K562 (cell line): Measurements from ENCODE around the gene SF3A2. TPM values are rescaled to one million over a fixed set of nuclear protein-coding genes. Genes with fewer than 3 reads are reported as not detected.

Source experiments
- CBX8 ChIP-seq: fragments of 200-600 bp; sonication (generic); IDR thresholded peaks from 2 replicates; pipeline ENCODE4 v1.6.1; 2012; ENCODE audit warnings: borderline replicate concordance, mixed run types, low read depth, mild to moderate bottlenecking, moderate library complexity, mixed read lengths, low read length, control low read depth, inconsistent platforms; ENCODE audit not compliant: poor library complexity, severe bottlenecking; ENCODE audit errors: extremely low read depth
- CEBPZ ChIP-seq: fragments of 150-350 bp; IDR thresholded peaks from 2 replicates; pipeline ENCODE4 v1.6.1; 2014; ENCODE audit warnings: low read depth, mild to moderate bottlenecking, low read length, borderline replicate concordance
- CTBP1 ChIP-seq: fragments of 450-650 bp; IDR thresholded peaks from 2 replicates; pipeline ENCODE4 v1.6.1; 2016; ENCODE audit warnings: borderline replicate concordance
- CXXC5 ChIP-seq: fragments of 250-450 bp; sonication (Bioruptor Pico); IDR thresholded peaks from 2 replicates; pipeline ENCODE4 v1.8.0; 2022; ENCODE audit warnings: inconsistent platforms, mild to moderate bottlenecking, moderate library complexity
- SMARCA5 ChIP-seq: fragments of 450-650 bp; IDR thresholded peaks from 2 replicates; pipeline ENCODE4 v1.6.1; 2016
- STAT6 ChIP-seq: sonication (generic); formaldehyde crosslinking; IDR thresholded peaks from 2 replicates; pipeline ENCODE4 v1.8.1; 2023; ENCODE audit warnings: mild to moderate bottlenecking, missing genetic modification reagents
- ZBED1 ChIP-seq: IDR thresholded peaks from 2 replicates; pipeline ENCODE4 v1.6.1; 2014
- ZFP36 ChIP-seq: fragments of 150-350 bp; IDR thresholded peaks from 2 replicates; pipeline ENCODE4 v1.6.1; 2018; ENCODE audit warnings: low read length, low read depth; ENCODE audit not compliant: partially characterized antibody
- polyA plus RNA-seq, 8 experiments: library from polyadenylated mRNA; depleted of rRNA in 4 of 8; stranded (reverse) in 5 of 8; unstranded in 3 of 8; fragments of >200 nt; fragmentation: Nextera tagmentation in 2 of 8; fragmentation: Illumina TruSeq in 1 of 8; extraction: Ambion mirVana in 2 of 8; extraction: Trizol in 1 of 8; gene quantifications; 2 replicates each; pipeline versions ENCODE4 v1.2.1 to v1.2.3, GENCODE V29; 2011 to 2014; ENCODE audit warnings: inconsistent platforms in 1 of 8, missing spikeins in 1 of 8
- total RNA-seq, 7 experiments: library from RNA; depleted of rRNA in 6 of 7; stranded (reverse); fragments of >200 nt in 6 of 7; fragmentation: Illumina TruSeq in 2 of 7; extraction: Trizol in 2 of 7; gene quantifications; 2 replicates each; pipeline versions ENCODE4 v1.2.1 to v1.2.3, GENCODE V29; 2011 to 2021; ENCODE audit warnings: low replicate concordance in 1 of 7

SF3A2 gene
- total and polyA plus RNA-seq, 9 of the 15 experiments (the other 6 are each of a cell fraction or from before 2014, with no cell fraction given) = 0.17 to 194 (median 22.8) TPM

GRCh38 chr19:2280633-2281264, 44.1 kb downstream of the SF3A2 start (continued):
- TF ChIP-seq CTBP1 (no peak), ZBED1 (no peak), CEBPZ (no peak), CBX8 (no peak), ZFP36 (peak; percentile 29), CXXC5 (no peak), STAT6 (CRISPR knock-in tag) (no peak), SMARCA5 (no peak)
